Memory B cell (primary cell): ENCODE results near the gene PRUNE1.
A peak's percentile ranks its signal among the peaks of the same experiment; 100 is the strongest.

Source experiments
- ATAC-seq: fragments of 150-1000 bp; cut with Tn5 transposase; 2 replicates; pipeline ENCODE4 v1.10.0; 2021; ENCODE audit warnings: low read depth, mild to moderate bottlenecking, moderate library complexity
- DNase-seq, 2 donors: peaks; one replicate each; pipeline ENCODE4 v3.0.0; 2022; ENCODE audit warnings: low spot score in 2 of 2
- H3K27ac Mint-ChIP-seq: one replicate; pipeline ENCODE4 v1.8.0; 2022; ENCODE audit warnings: mild to moderate bottlenecking, moderate library complexity, mixed read lengths
- H3K27me3 Mint-ChIP-seq: one replicate; pipeline ENCODE4 v1.8.0; 2022; ENCODE audit warnings: mixed read lengths
- H3K36me3 Mint-ChIP-seq: one replicate; pipeline ENCODE4 v1.8.0; 2022; ENCODE audit warnings: mild to moderate bottlenecking, mixed read lengths
- H3K4me1 Mint-ChIP-seq: one replicate; pipeline ENCODE4 v1.8.0; 2022; ENCODE audit warnings: mixed read lengths
- H3K4me3 Mint-ChIP-seq: one replicate; pipeline ENCODE4 v1.8.0; 2022; ENCODE audit warnings: mild to moderate bottlenecking, moderate library complexity, mixed read lengths
- H3K9me3 Mint-ChIP-seq: one replicate; pipeline ENCODE4 v1.8.0; 2022; ENCODE audit warnings: mixed read lengths

PRUNE1 gene

GRCh38 chr1:151008244-151009205 is at the start of gene PRUNE1:
Gene PRUNE1, plus strand, starts transcription at chr1:151008449. Its CDS starts 184 bp downstream, at chr1:151008633.
- Mint-ChIP-seq H3K36me3 (peaks cover 4% of the 10 kb centered on the region), H3K4me3 (peak within 1 kb of the TSS; percentile 100), H3K9me3 (no peaks in the 10 kb centered on the region), H3K4me1 (peaks cover 41% of the 10 kb centered on the region), H3K27ac (peak within 1 kb of the TSS; percentile 98), H3K27me3 (no peaks in the 10 kb centered on the region)
- ATAC-seq: peak; percentile 89
- peak; percentile 91 to 94 for DNase-seq

- Mint-ChIP-seq H3K27me3 (no peaks in the 10 kb centered on the region), H3K4me3 (no peak overlapping the region), H3K36me3 (peaks cover 40% of the 10 kb centered on the region), H3K27ac (no peak overlapping the region), H3K4me1 (no peaks in the 10 kb centered on the region), H3K9me3 (no peaks in the 10 kb centered on the region)
- no peak for ATAC-seq
- no peak for DNase-seq
Observed at GRCh38 chr1:150960646-150961045, 47.6 kb upstream of the PRUNE1 start.

- H3K27ac Mint-ChIP-seq: no peak overlapping the region
- H3K4me3 Mint-ChIP-seq: no peak overlapping the region
- peaks cover 44% of the 10 kb centered on the region for H3K36me3 Mint-ChIP-seq
- no peaks in the 10 kb centered on the region for H3K27me3 Mint-ChIP-seq
- ATAC-seq (no peak), DNase-seq (no peak)
- H3K4me1 Mint-ChIP-seq: no peaks in the 10 kb centered on the region
- no peaks in the 10 kb centered on the region for H3K9me3 Mint-ChIP-seq
Observed at GRCh38 chr1:150961756-150962155, 46.5 kb upstream of the PRUNE1 start.

- Mint-ChIP-seq H3K27ac (peak overlapping the region; percentile 56), H3K9me3 (no peaks in the 10 kb centered on the region), H3K36me3 (peaks cover 52% of the 10 kb centered on the region), H3K4me3 (no peak overlapping the region), H3K27me3 (no peaks in the 10 kb centered on the region), H3K4me1 (no peaks in the 10 kb centered on the region)
- ATAC-seq (no peak), DNase-seq (no peak)
Observed at GRCh38 chr1:150963321-150964163, 44.7 kb upstream of the PRUNE1 start.

- H3K27ac Mint-ChIP-seq: peak overlapping the region; percentile 32
- H3K4me3 Mint-ChIP-seq: no peak overlapping the region
- H3K9me3 Mint-ChIP-seq: no peaks in the 10 kb centered on the region
- DNase-seq: no peak
- no peaks in the 10 kb centered on the region for H3K27me3 Mint-ChIP-seq
- no peaks in the 10 kb centered on the region for H3K4me1 Mint-ChIP-seq
- no peak for ATAC-seq
- H3K36me3 Mint-ChIP-seq: peaks cover 55% of the 10 kb centered on the region
Observed at GRCh38 chr1:150964164-150964489, 44.1 kb upstream of the PRUNE1 start.

GRCh38 chr1:150965605-150966004 is 42.6 kb upstream of the PRUNE1 start:
- Mint-ChIP-seq H3K9me3 (no peaks in the 10 kb centered on the region), H3K36me3 (peaks cover 46% of the 10 kb centered on the region), H3K4me1 (peaks cover 2% of the 10 kb centered on the region)

GRCh38 chr1:150966011-150966410 is 42.2 kb upstream of the PRUNE1 start:
- no peaks in the 10 kb centered on the region for H3K9me3 Mint-ChIP-seq
- H3K27me3 Mint-ChIP-seq: no peaks in the 10 kb centered on the region
- H3K4me3 Mint-ChIP-seq: no peak overlapping the region
- DNase-seq: no peak
- H3K27ac Mint-ChIP-seq: no peak overlapping the region
- ATAC-seq: no peak
- peaks cover 6% of the 10 kb centered on the region for H3K4me1 Mint-ChIP-seq
- H3K36me3 Mint-ChIP-seq: peaks cover 45% of the 10 kb centered on the region

More at GRCh38 chr1:150965605-150966004, 42.6 kb upstream of the PRUNE1 start:
- no peak for ATAC-seq
- Mint-ChIP-seq H3K27ac (no peak overlapping the region), H3K4me3 (no peak overlapping the region), H3K27me3 (no peaks in the 10 kb centered on the region)
- DNase-seq: no peak

- Mint-ChIP-seq H3K27me3 (no peaks in the 10 kb centered on the region), H3K9me3 (no peaks in the 10 kb centered on the region), H3K36me3 (peaks cover 40% of the 10 kb centered on the region), H3K4me3 (no peak overlapping the region), H3K27ac (peak overlapping the region; percentile 74), H3K4me1 (peaks cover 20% of the 10 kb centered on the region)
- DNase-seq: no peak
- ATAC-seq: no peak
Observed at GRCh38 chr1:150967936-150968335, 40.3 kb upstream of the PRUNE1 start.

GRCh38 chr1:150968491-150968890 is 39.8 kb upstream of the PRUNE1 start:
- peaks cover 35% of the 10 kb centered on the region for H3K36me3 Mint-ChIP-seq
- ATAC-seq: no peak
- no peak for DNase-seq
- H3K27me3 Mint-ChIP-seq: no peaks in the 10 kb centered on the region
- no peaks in the 10 kb centered on the region for H3K9me3 Mint-ChIP-seq
- peak overlapping the region; percentile 74 for H3K27ac Mint-ChIP-seq
- no peak overlapping the region for H3K4me3 Mint-ChIP-seq
- peaks cover 26% of the 10 kb centered on the region for H3K4me1 Mint-ChIP-seq

- peak overlapping the region; percentile 56 for H3K27ac Mint-ChIP-seq
- H3K4me1 Mint-ChIP-seq: peaks cover 28% of the 10 kb centered on the region
- ATAC-seq (no peak), DNase-seq (no peak)
- H3K4me3 Mint-ChIP-seq: no peak overlapping the region
- no peaks in the 10 kb centered on the region for H3K9me3 Mint-ChIP-seq
- H3K36me3 Mint-ChIP-seq: peaks cover 24% of the 10 kb centered on the region
- no peaks in the 10 kb centered on the region for H3K27me3 Mint-ChIP-seq
Observed at GRCh38 chr1:150969626-150970025, 38.6 kb upstream of the PRUNE1 start.

- ATAC-seq: no peak
- Mint-ChIP-seq H3K4me3 (no peak overlapping the region), H3K27me3 (no peaks in the 10 kb centered on the region), H3K4me1 (peaks cover 28% of the 10 kb centered on the region), H3K27ac (peak overlapping the region; percentile 56), H3K9me3 (no peaks in the 10 kb centered on the region), H3K36me3 (peaks cover 22% of the 10 kb centered on the region)
- no peak for DNase-seq
Observed at GRCh38 chr1:150970808-150971582, 37.3 kb upstream of the PRUNE1 start.

GRCh38 chr1:150971583-150972416 is 36.4 kb upstream of the PRUNE1 start:
- no peak for ATAC-seq

GRCh38 chr1:150972417-150972940 is 35.8 kb upstream of the PRUNE1 start:
- Mint-ChIP-seq H3K36me3 (peaks cover 14% of the 10 kb centered on the region), H3K9me3 (no peaks in the 10 kb centered on the region)
- ATAC-seq: no peak

More at GRCh38 chr1:150971583-150972416, 36.4 kb upstream of the PRUNE1 start:
- no peaks in the 10 kb centered on the region for H3K9me3 Mint-ChIP-seq
- peak overlapping the region; percentile 89 for H3K4me3 Mint-ChIP-seq
- H3K27ac Mint-ChIP-seq: peak overlapping the region; percentile 91
- H3K27me3 Mint-ChIP-seq: no peaks in the 10 kb centered on the region
- peaks cover 33% of the 10 kb centered on the region for H3K4me1 Mint-ChIP-seq
- peaks cover 18% of the 10 kb centered on the region for H3K36me3 Mint-ChIP-seq
- DNase-seq: no peak

More at GRCh38 chr1:150972417-150972940, 35.8 kb upstream of the PRUNE1 start:
- Mint-ChIP-seq H3K4me3 (peak overlapping the region; percentile 89), H3K27me3 (no peaks in the 10 kb centered on the region), H3K27ac (peak overlapping the region; percentile 91), H3K4me1 (peaks cover 39% of the 10 kb centered on the region)
- DNase-seq: no peak
